ENCODE measurements around the gene PPP3CB.
"Not testable (repeated sequence)": the region's sequence is repeated elsewhere in the genome, so short reads cannot be mapped to it uniquely, and the experiment has no call there.

The PPP3CB gene

DNA sequence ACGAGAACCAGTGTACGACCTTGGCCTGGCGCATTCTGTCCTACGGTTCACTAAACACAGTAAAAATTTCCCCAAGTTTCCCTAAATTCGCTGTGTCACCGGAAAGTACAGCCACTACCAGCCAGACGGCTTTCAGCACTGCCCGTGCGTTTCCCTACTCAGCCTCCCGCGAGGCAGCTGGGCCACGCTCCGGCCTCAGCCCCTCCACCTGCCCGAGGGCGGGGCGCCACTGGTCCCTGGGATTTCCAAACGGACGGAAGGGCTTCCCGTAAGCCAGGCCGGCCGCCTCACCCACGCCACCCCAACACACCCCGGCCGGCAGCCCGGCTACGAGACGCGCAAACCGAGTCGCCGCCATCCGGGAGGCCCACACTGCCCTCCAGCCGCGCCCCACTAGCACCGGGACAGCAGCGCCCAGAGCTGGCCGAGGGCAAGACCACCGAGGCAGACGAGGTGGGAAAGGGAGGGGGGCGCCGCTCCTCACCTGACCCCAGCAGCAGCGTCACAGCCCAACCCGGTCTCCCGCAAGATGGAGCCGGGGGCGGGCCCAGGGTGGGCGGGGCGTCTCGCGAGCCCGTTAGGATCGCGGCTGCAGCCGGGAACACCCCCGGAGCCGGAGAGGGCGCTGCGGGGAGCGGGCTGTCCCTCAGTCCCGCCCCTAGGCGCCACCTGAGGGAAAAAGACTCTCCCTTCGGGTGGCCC lies 82.1 kb downstream of the PPP3CB start, which contains the start of gene ANXA7:
Gene ANXA7, minus strand, starts transcription at position 531 of the 702 bp plus-strand sequence. CDS start 13,202 bp downstream, outside the sequence.
- peak; percentile 90 for DNase-seq

DNA sequence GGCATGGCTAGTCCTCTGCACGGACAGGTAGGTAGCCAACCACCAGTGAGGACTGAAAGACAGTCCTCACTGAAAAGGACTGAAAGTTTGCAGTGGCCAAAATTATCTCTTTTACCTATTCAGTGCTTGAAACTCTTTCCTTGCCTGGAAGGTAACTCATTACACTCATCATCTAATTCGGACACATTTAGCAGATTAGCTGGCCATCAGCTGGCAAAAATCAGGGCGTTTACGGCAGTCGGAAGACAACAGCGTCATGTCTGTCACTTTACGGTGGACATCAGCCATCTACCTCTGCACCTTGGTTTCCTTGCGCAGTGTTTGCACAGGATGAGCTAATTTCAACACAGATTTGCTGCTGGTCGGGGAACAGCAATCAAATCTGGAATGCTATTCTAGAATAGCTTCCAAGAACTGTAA lies 82.7 kb downstream of the PPP3CB start:
- DNase-seq = no peak

DNA sequence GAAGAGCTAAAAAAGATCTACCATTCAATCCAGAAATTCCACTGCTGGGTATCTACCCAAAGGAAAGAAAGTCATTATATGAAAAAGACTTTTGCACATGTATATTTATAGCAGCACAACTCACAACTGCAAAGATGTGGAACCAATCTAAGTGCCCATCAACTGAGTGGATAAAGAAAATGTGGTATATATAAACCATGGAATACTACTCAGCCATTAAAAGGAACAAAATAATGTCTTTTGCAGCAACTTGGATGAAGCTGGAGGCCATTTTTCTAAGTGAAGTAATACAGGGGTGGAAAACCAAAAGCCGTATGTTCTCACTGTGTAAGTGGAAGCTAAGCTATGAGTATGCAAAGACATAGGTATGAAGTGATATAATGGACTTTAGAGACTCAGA lies 84.9 kb downstream of the PPP3CB start:
- DNase-seq = no peak

DNA sequence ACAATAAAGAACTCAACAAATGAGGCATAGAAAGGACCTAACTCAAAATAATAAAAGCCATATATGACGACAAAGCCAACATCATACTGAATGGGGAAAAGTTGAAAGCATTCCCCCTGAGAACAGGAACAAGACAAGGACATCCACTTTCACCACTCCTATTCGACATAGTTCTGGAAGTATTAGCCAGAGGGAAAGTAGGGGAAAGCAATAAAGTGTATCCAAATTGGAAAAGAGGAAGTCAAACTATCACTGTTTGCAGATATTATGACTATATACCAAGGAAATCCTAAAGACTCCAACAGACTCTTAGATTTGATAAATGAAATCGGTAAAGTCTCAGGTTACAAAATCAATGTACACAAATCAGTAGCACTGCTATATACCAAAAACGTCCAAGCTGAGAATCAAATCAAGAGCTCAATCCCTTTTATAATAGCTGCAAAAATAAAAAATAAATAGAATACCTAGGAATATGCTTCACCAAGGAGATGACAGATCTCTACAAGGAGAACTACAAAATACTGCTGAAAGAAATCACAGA lies 86.8 kb downstream of the PPP3CB start:
- peak; percentile 13 for DNase-seq

DNA sequence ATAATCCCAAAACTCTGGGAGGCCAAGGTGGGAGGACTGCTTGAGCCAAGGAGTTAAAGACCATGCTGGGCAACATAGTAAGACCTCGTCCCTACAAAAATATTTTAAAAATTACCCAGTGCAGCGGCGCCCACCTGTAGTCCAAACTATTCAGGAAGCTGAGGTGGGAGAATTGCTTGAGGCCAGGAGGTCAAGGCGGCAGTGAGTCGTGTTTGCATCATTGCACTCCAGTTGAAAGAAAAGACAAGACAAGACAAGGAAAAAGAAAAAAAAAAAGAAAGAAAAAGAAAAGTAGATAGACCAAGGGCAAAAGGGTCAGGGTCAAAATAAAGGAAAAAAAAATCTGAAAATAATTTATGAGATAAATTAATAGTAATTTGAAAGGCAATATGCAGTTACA lies 87.8 kb downstream of the PPP3CB start:
- DNase-seq = no peak

DNA sequence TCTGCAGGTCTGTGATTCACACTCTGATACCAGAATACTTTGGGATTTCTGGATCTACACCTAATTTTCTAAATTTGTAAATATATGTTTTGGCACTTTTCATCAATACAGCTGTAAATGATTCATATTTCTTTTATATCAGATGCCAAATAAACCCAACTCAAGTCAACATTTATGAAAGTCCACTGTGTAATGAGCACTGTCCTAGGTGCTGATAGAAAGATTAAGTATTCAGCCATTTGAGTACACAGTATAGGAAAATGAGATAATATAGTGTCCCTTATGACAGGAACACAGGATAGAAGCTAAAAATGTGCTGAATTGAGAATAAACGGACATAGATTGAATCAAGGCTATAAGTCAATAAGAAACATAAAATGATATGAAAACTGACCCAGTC lies 88.3 kb downstream of the PPP3CB start:
- no peak for DNase-seq

DNA sequence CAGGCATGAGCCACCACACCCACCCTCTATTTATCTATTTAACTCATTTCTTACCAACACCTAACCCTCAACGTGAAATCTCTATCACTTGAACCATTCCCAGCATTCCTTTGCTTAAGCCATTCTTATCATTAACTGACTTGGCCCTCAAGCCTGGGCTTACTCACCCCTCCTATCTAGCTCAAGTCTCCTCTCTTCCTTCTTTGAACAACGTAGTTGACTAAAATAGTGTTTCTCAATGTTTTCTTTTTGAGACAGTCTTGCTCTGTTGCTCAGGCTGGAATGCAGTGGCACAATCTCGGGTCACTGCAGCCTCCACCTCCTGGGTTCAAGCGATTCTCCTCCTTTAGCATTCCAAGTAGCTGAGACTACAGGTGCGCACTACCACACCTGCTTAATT lies 89.0 kb downstream of the PPP3CB start:
- DNase-seq = no peak

DNA sequence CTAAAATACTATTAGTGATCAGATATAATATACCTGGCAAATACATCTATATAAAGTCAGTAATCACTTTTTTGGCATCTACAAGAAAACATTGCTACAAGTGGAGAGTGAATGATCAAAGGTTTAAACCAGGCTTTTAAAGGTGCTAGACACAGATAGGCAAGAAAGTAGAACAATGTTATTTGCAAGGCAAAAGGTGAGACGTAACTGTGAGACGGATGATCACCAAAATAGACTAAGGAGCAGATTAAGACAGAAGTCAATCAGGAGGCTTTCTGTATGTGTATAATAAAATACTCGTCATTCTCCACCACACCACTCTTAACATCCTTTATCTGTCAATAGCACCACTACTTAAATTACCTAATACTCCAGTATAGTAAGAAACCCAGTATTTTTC lies 90.3 kb downstream of the PPP3CB start:
- no peak for DNase-seq

DNA sequence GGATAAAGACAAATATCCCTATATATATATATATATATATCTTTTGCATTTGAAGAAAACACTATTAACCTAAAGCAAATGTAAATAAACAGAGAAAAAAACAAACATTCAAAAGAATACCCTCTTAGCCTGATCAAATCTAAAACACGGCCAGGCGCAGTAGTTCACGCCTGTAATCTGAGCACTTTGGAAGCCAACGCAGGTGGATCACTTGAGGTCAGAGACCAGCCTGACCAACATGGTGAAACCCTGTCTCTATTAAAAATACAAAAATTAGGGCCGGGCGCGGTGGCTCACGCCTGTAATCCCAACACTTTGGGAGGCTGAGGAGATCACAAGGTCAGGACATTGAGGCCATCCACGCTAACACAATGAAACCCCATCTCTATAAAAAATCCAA lies 91.1 kb downstream of the PPP3CB start:
- no peak for DNase-seq

DNA sequence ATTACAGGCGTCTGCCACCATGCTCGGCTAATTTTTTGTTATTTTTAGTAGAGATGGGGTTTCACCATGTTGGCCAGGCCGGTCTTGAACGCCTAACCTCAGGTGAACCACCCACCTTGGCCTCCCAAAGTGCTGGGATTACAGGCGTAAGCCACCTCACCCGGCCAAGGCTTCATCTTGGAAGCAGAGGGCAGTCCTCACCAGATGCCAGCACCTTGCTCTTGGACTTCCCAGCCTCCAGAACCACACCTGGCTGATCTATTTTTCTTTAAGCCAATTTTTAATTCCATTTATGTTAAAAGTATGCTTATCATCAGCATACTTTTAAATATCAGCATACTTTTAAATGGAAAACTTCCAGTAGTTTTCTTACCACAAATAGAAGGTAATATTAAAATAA lies 94.2 kb downstream of the PPP3CB start:
- DNase-seq = no peak

DNA sequence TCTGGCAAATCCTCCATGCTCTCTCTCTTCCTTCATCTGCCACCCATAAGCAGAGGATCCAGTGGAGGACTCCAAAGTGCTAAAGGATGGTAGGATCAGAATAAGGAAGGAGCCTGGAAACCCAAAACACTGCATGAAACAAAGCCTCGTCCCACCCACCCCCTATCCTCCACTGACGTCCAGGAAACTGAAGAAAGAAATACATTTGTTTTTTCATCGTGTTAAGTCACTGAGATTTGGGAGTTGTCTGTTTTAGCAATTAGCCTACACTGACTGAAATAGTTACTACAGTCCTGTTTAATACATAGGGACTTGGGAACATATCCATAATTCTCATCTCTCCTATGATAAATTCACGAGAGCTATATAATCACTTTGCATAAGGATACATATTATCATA lies 96.8 kb downstream of the PPP3CB start:
- DNase-seq = no peak

DNA sequence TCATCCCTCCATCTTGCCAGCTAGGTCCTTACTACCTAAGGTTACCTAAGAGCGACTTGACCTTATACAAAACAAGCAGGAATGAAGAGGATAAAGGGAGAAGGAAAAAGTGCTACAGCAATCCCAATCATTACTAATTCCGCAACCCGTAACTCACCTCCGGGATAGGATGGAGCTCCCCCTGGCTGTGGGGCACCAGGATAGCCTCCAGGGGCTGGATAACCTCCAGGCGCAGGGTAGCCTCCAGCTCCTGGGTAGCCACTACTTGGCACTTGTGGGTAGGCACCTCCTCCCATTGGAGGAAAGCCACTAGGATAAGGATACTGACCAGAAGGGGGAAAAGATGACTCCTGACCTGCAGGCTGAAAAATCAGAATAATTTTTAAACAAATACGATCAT lies 97.8 kb downstream of the PPP3CB start:
- DNase-seq = no peak

DNA sequence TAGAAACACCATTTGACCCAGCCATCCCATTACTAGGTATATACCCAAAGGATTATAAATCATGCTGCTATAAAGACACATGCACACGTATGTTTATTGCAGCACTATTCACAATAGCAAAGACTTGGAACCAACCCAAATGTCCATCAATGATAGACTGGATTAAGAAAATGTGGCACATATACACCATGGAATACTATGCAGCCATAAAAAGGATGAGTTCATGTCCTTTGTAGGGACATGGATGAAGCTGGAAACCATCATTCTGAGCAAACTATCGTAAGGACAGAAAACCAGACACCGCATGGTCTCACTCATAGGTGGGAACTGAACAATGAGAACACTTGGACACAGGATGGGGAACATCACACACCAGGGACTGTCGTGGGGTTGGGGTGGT lies 101.5 kb downstream of the PPP3CB start:
- DNase-seq = not testable (repeated sequence)

DNA sequence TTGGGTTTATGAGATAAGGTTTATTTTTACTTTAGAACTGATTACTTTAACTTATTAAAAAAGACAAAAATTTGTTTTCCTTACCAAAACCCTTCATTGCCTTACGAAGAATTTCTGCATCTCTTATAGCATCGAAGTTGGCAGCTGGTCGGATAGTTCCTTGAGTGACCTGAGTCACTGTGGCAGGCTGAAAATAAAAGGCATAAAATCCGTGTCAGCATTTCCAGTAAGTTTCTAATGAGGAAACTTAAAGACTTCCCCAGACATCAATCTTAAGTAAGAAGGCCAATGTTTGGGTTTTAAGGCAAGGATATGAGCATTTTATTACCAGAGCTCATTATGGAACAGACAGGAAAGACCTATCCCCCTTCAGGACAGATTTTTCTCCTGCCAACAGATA lies 107.6 kb downstream of the PPP3CB start:
- DNase-seq = no peak

DNA sequence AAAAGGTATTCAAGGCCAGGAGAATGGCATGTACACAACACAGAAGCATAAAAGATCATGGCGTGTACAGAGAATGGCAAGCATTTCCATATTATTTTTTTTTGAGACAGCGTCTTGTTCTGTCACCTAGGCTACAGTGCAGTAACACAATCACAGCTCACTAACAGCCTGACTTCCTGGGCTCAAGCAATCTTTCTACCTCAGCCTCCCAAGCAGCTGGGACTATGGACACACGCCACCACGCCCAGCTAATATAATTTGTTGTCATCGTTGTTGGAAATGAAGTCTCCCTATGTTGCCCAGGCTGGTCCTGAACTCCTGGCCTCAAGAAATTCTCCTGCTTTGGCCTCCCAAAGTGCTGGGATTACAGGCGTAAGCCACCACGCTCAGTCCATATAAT lies 109.2 kb downstream of the PPP3CB start:
- no peak for DNase-seq

All from inflammatory macrophage treated with lipopolysaccharide for 4 hours (primary cell).